ENCODE data around the gene TBCC. TPM values are rescaled to one million over a fixed set of nuclear protein-coding genes. Genes with fewer than 3 reads are reported as not detected.

TBCC gene
- total and polyA plus RNA-seq, 2 of the 13 experiments (the other 11 are each of a cell fraction or from before 2014, with no cell fraction given) = 14.8 to 36.1 TPM

DNA sequence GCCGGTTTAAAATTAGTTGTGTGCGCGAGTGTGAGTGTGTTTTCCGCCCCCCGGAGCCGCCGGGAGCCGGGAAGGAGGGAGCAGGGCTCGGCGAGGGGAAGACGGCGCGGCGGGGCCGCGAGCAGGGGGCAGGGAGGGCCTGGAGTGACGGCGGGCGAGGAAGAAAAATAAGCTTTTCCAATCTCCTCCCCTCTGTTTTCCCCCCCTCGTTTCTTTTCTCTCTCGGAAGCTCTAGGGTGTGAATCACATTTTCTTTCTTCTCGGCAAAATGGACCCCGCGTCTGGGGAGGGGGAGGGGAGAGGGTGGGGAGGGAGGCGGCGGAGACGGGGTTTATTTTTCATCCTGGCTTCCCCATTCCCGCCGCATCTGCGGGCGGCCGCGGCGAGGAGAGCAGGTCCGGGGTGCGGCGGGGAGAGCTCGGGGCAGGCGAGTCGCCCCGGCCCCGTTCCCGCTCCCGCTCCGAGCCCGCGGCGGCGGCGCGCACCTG is 36.8 kb upstream of the TBCC start (continued):
- TF ChIP-seq HNRNPK (IDR thresholded peaks at IDR 0.05; ENCODE audit: low read depth, low read length, poor library complexity, severe bottlenecking) = peak; percentile 75
- TF ChIP-seq THAP11 (CRISPR knock-in tag; IDR thresholded peaks at IDR 0.05) = 0 out of 2 replicates have a peak, but pooled peaks have one; percentile 5
- TF ChIP-seq ZNF543 (CRISPR knock-in tag; IDR thresholded peaks at IDR 0.05) = no peak
- TF ChIP-seq, protein P1, sequence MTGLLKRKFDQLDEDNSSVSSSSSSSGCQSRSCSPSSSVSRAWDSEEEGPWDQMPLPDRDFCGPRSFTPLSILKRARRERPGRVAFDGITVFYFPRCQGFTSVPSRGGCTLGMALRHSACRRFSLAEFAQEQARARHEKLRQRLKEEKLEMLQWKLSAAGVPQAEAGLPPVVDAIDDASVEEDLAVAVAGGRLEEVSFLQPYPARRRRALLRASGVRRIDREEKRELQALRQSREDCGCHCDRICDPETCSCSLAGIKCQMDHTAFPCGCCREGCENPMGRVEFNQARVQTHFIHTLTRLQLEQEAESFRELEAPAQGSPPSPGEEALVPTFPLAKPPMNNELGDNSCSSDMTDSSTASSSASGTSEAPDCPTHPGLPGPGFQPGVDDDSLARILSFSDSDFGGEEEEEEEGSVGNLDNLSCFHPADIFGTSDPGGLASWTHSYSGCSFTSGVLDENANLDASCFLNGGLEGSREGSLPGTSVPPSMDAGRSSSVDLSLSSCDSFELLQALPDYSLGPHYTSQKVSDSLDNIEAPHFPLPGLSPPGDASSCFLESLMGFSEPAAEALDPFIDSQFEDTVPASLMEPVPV (CRISPR knock-in tag; IDR thresholded peaks at IDR 0.05) = no peak
- peak; percentile 74; the same call in 1 of the 2 replicates for TF ChIP-seq MAZ (IDR thresholded peaks at IDR 0.05; ENCODE audit: borderline replicate concordance, low read depth, low read length)
- no peak for TF ChIP-seq MAZ (CRISPR knock-in tag; IDR thresholded peaks at IDR 0.05; ENCODE audit: low read depth)
- no peak for TF ChIP-seq GZF1 (CRISPR knock-in tag; IDR thresholded peaks at IDR 0.05)
- TF ChIP-seq SP2 (CRISPR knock-in tag; IDR thresholded peaks at IDR 0.05) = no peak
- no peak for TF ChIP-seq KDM5B (CRISPR knock-in tag; IDR thresholded peaks at IDR 0.05; ENCODE audit: borderline replicate concordance)
- TF ChIP-seq ZNF619 (CRISPR knock-in tag; IDR thresholded peaks at IDR 0.05) = no peak
- no peak for TF ChIP-seq ZNF143 (CRISPR knock-in tag; IDR thresholded peaks at IDR 0.05)
- no peak for TF ChIP-seq NFRKB (IDR thresholded peaks at IDR 0.05)
- 0 out of 2 replicates have a peak, but pooled peaks have one; percentile 60 for TF ChIP-seq KDM4B (CRISPR knock-in tag; IDR thresholded peaks at IDR 0.05)
- TF ChIP-seq, protein P2, sequence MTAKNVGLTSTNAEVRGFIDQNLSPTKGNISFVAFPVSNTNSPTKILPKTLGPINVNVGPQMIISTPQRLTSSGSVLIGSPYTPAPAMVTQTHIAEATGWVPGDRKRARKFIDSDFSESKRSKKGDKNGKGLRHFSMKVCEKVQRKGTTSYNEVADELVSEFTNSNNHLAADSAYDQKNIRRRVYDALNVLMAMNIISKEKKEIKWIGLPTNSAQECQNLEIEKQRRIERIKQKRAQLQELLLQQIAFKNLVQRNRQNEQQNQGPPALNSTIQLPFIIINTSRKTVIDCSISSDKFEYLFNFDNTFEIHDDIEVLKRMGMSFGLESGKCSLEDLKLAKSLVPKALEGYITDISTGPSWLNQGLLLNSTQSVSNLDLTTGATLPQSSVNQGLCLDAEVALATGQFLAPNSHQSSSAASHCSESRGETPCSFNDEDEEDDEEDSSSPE (CRISPR knock-in tag; IDR thresholded peaks at IDR 0.05) = 0 out of 2 replicates have a peak, but pooled peaks have one; percentile 5
- TF ChIP-seq, protein P3, sequence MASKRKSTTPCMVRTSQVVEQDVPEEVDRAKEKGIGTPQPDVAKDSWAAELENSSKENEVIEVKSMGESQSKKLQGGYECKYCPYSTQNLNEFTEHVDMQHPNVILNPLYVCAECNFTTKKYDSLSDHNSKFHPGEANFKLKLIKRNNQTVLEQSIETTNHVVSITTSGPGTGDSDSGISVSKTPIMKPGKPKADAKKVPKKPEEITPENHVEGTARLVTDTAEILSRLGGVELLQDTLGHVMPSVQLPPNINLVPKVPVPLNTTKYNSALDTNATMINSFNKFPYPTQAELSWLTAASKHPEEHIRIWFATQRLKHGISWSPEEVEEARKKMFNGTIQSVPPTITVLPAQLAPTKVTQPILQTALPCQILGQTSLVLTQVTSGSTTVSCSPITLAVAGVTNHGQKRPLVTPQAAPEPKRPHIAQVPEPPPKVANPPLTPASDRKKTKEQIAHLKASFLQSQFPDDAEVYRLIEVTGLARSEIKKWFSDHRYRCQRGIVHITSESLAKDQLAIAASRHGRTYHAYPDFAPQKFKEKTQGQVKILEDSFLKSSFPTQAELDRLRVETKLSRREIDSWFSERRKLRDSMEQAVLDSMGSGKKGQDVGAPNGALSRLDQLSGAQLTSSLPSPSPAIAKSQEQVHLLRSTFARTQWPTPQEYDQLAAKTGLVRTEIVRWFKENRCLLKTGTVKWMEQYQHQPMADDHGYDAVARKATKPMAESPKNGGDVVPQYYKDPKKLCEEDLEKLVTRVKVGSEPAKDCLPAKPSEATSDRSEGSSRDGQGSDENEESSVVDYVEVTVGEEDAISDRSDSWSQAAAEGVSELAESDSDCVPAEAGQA (IDR thresholded peaks at IDR 0.05; ENCODE audit: low read depth) = no peak
- TF ChIP-seq, protein P3 (CRISPR knock-in tag; IDR thresholded peaks at IDR 0.05; ENCODE audit: borderline replicate concordance) = no peak
- TF ChIP-seq MEIS1 (CRISPR knock-in tag; IDR thresholded peaks at IDR 0.05; ENCODE audit: borderline replicate concordance) = no peak
